Fibroblast of pulmonary artery (primary cell): Measurements from ENCODE around the gene KCTD16.

Experiments used
- DNase-seq: peaks from one replicate; pipeline ENCODE4 v3.0.0-alpha.2; 2010; ENCODE audit warnings: low read depth
- H3K4me3 ChIP-seq: replicated peaks from 2 replicates; pipeline ENCODE4 v1.5.1; 2011; ENCODE audit warnings: low read depth, mild to moderate bottlenecking, control low read depth, low read length, moderate library complexity
- CTCF ChIP-seq: IDR thresholded peaks from 2 replicates; pipeline ENCODE4 v1.5.1; 2011; ENCODE audit warnings: mild to moderate bottlenecking, control low read depth, low read length, inconsistent platforms; ENCODE audit errors: missing control alignments

The KCTD16 gene

DNA sequence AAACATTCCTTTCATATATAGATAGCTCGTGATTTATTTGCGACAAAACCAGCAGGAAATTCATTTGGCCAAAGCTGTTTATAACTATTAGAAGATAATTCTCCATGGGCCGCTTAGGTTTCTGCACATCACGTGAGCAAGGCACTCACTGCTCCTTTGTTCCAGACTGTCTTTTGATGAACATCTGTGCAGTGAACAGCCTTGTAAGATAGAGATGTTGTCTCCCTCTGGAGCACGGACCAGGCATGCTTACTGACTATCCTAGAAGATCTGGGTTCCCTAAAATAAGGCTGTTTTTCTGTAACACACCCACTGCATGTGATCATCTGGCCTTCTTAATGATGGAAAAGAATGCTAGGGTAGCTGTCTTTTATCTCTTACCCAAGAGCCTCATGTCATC lies 31.1 kb upstream of the KCTD16 start:
- DNase-seq, result peak; percentile 33
- peak; percentile 20 for TF ChIP-seq CTCF
- no peak overlapping the region for H3K4me3 ChIP-seq

DNA sequence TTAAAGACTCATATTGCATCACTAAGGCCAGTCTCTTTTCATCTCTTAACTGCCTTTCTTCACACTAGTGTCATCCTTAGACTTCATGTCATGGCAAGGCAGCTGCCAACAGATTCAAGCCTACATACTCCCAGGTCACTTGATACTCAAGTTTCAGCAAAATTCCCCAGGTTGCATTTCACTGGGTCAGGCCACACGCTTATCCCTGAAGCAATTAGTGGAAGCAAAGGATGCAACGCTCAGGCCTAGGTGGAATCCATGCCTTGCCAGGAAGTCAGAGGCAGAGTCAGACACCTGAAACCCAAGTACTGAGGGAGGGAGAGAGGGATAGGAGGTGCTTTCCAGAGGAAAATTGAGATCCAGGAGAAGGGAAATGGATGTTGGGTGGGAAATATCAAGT lies 29.1 kb upstream of the KCTD16 start:
- TF ChIP-seq CTCF, result no peak
- H3K4me3 ChIP-seq, result no peak overlapping the region
- no peak for DNase-seq

DNA sequence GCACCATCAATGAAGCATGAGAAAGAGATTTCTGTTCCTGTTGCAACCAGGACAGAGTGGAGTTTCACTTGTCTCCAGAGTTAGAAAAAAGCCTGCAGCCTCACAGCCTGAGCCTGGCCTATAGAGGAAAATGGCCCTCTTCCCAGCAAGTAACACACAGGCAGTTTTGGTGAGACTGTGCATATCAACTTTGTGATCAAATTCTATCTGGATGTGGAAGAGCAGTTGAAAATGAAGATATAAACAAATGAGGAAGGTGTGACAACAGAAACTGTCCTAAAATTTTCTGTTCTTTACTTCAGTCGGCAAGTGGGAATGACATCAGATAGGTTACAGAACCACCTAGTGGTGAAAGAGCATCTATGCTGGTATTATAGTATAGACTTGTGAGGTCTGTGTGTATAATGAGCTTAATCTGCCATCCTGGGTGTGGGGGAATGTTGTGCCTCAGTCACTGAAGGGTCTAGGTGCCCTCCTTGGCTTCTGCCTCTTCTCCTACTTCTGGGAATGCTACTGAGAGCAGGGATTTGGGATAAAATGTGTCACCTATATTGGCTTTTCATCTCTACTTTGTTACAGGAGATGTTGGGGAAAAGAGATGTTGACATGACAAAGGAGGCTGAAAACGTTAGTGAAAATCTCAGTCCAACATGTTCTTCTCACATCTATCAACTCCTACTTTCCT lies 28.4 kb upstream of the KCTD16 start:
- peak; percentile 80 for TF ChIP-seq CTCF
- peak; percentile 71 for DNase-seq
- no peak overlapping the region for H3K4me3 ChIP-seq

DNA sequence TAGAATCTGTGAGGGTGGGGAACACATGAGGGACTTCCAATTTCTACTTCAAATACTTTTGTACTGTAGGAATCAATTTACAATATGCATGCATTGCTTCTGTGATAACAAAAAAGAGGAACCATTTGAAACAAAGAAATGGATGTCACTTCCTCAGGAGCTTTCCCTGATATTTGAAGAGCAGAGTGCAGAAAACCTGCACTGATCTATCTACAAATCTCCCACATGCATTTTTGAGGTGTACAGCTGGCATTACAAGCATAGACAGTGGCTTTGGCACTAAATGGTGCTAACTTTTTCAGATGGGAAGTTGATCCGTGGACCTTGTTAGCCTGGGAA lies 27.9 kb upstream of the KCTD16 start:
- TF ChIP-seq CTCF, result no peak
- H3K4me3 ChIP-seq, result no peak overlapping the region
- DNase-seq, result no peak

- no peak overlapping the region for H3K4me3 ChIP-seq
- TF ChIP-seq CTCF, result no peak
- no peak for DNase-seq
Observed at GRCh38 chr5:144143625-144144024, 27.0 kb upstream of the KCTD16 start.

- DNase-seq, result peak; percentile 67
Observed at GRCh38 chr5:144144956-144145751, 25.5 kb upstream of the KCTD16 start.

More at GRCh38 chr5:144144956-144145751, 25.5 kb upstream of the KCTD16 start:
- TF ChIP-seq CTCF, result no peak
- no peak overlapping the region for H3K4me3 ChIP-seq
